GM21390 (cell line): ENCODE measurements around the gene SPANXN4.

Source experiments
- ATAC-seq: cut with Tn5 transposase; IDR thresholded peaks from one replicate; pipeline ENCODE4 v1.9.1; 2021; ENCODE audit not compliant: unreplicated experiment

Gene SPANXN4

GRCh38 chrX:143025628-143026027, at the start of gene SPANXN4:
Gene SPANXN4, plus strand, starts transcription at chrX:143025928. Its CDS starts 87 bp downstream, at chrX:143026015.
- no peak for ATAC-seq

GRCh38 chrX:142977128-142977914, 48.4 kb upstream of the SPANXN4 start:
- ATAC-seq: peak; percentile 90

GRCh38 chrX:142978130-142978684, 47.5 kb upstream of the SPANXN4 start:
- ATAC-seq: no peak

- no peak for ATAC-seq
Observed at GRCh38 chrX:142982679-142983078, 43.0 kb upstream of the SPANXN4 start.

GRCh38 chrX:142994988-142995387, 30.7 kb upstream of the SPANXN4 start:
- no peak for ATAC-seq

- ATAC-seq: no peak
Observed at GRCh38 chrX:142998447-142999198, 27.1 kb upstream of the SPANXN4 start.

GRCh38 chrX:142999199-142999701, 26.5 kb upstream of the SPANXN4 start:
- no peak for ATAC-seq

- ATAC-seq: no peak
Observed at GRCh38 chrX:143002206-143002605, 23.5 kb upstream of the SPANXN4 start.

- ATAC-seq: no peak
Observed at GRCh38 chrX:143017272-143017671, 8.5 kb upstream of the SPANXN4 start.

GRCh38 chrX:143027275-143027674, 1.5 kb downstream of the SPANXN4 start:
- ATAC-seq: no peak

- no peak for ATAC-seq
Observed at GRCh38 chrX:143047511-143047910, 21.8 kb downstream of the SPANXN4 start.

GRCh38 chrX:143058120-143058519, 32.4 kb downstream of the SPANXN4 start:
- ATAC-seq: no peak

GRCh38 chrX:143081231-143081630, 55.5 kb downstream of the SPANXN4 start:
- ATAC-seq: no peak

GRCh38 chrX:143082537-143082936, 56.8 kb downstream of the SPANXN4 start:
- ATAC-seq: no peak
